Measurements from ENCODE around the gene SERPIND1. TPM values are rescaled to one million over a fixed set of nuclear protein-coding genes. Genes with fewer than 3 reads are reported as not detected.

The SERPIND1 gene
- total and polyA plus RNA-seq, 5 donors from 2014 or later = 0.10 to 0.29 TPM; not detected in 3

DNA sequence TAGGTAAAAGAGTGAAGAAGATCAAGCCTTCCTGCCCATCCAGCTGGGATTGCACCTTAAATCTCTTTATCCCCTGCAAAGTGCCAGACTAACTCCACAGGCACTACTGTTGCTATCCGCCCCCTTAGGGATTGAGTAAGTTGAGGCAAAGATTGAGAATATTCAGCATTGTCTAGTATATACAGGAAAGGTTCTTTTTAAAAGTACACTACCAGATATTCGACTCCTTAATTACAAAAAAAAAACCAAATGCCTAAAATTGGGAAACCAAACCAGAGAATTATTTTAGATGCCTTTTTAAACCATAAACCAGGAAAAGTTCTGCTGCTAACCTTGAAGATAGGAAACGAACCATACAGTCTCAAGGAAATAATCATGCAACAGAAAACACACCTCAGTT, 11.5 kb downstream of the SERPIND1 start:
- Mint-ChIP-seq H3K27ac (no peak overlapping the region), H3K27me3 (no peaks in the 10 kb centered on the region), H3K4me1 (peaks cover 0 to 8% (median 4%) of the 10 kb centered on the region in 4 donors), H3K9me3 (no peaks in the 10 kb centered on the region), H3K36me3 (peaks cover 19% of the 10 kb centered on the region), H3K4me3 (no peak overlapping the region)
- DNase-seq (no peak), ATAC-seq (ENCODE audit: low read depth in 2 of 2) (no peak)
- H3K4me1 ChIP-seq (ENCODE audit: control insufficient read depth, insufficient read depth, low read length, poor library complexity, severe bottlenecking) = no peaks in the 10 kb centered on the region
- no peaks in the 10 kb centered on the region for H3K27me3 ChIP-seq (ENCODE audit: control insufficient read depth, insufficient read depth, low read length)
- H3K9me3 ChIP-seq (ENCODE audit: control insufficient read depth in 2 of 2, low read length in 2 of 2) = no peaks in the 10 kb centered on the region
- no peak overlapping the region for H3K4me3 ChIP-seq (ENCODE audit: low read depth, low read length)
- no peak overlapping the region for H3K27ac ChIP-seq (ENCODE audit: insufficient read depth, low read length, poor library complexity, severe bottlenecking)
- peaks cover 41% of the 10 kb centered on the region for H3K36me3 ChIP-seq (ENCODE audit: control insufficient read depth, insufficient read depth, low read length)

DNA sequence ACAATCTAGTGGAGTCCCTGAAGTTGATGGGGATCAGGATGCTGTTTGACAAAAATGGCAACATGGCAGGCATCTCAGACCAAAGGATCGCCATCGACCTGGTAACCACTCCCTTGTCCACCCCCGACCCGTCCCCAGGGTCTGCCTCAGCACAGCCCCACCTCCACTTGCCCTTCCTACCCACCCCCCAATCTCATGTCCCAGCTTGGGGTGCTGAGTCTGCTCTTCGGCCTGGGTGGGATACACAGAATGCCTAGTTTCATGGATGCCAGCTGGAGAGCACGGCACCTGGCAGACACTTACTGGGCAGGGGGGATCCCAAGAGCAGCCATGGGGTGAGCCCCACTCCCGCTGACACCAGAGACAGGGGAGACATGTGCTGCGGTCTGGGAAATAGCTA, 12.1 kb downstream of the SERPIND1 start:
- Mint-ChIP-seq H3K36me3 (peaks cover 24% of the 10 kb centered on the region), H3K9me3 (no peaks in the 10 kb centered on the region), H3K27ac (no peak overlapping the region), H3K27me3 (no peaks in the 10 kb centered on the region), H3K4me1 (peaks cover 0 to 8% (median 5%) of the 10 kb centered on the region in 4 donors), H3K4me3 (no peak overlapping the region)
- Histone ChIP-seq H3K9me3 (ENCODE audit: control insufficient read depth in 2 of 2, low read length in 2 of 2) (no peaks in the 10 kb centered on the region), H3K27me3 (ENCODE audit: control insufficient read depth, insufficient read depth, low read length) (no peaks in the 10 kb centered on the region), H3K4me3 (ENCODE audit: low read depth, low read length) (no peak overlapping the region), H3K36me3 (ENCODE audit: control insufficient read depth, insufficient read depth, low read length) (peaks cover 40% of the 10 kb centered on the region), H3K4me1 (ENCODE audit: control insufficient read depth, insufficient read depth, low read length, poor library complexity, severe bottlenecking) (no peaks in the 10 kb centered on the region), H3K27ac (ENCODE audit: insufficient read depth, low read length, poor library complexity, severe bottlenecking) (no peak overlapping the region)
- DNase-seq = no peak
- no peak for ATAC-seq (ENCODE audit: low read depth in 2 of 2)

DNA sequence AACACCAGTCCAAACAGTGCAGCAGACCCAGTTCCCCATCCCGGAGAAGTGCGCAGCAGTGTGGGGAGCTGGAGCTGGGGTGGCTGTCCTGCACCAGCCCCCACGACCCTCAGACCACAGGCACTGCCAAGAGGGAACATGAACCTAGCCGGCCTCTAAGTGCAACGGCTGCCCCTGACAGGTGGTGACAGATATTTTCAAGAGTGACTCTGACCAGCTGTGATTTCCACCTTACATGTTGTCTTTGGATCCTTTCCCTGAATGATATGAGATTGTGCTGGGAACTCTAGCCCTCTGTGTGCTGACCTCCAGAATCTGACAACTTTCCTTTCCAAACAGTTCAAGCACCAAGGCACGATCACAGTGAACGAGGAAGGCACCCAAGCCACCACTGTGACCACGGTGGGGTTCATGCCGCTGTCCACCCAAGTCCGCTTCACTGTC, 12.6 kb downstream of the SERPIND1 start:
- ATAC-seq (ENCODE audit: low read depth in 2 of 2) (no peak), DNase-seq (no peak)
- H3K27me3 ChIP-seq (ENCODE audit: control insufficient read depth, insufficient read depth, low read length) = no peaks in the 10 kb centered on the region
- Mint-ChIP-seq H3K9me3 (no peaks in the 10 kb centered on the region), H3K27ac (peak overlapping the region in 1 of 3 donors; percentile 71), H3K4me1 (peaks cover 0 to 8% (median 6%) of the 10 kb centered on the region in 4 donors), H3K4me3 (peak overlapping the region in 1 of 4 donors; percentile 15), H3K36me3 (peaks cover 27% of the 10 kb centered on the region), H3K27me3 (no peaks in the 10 kb centered on the region)
- peaks cover 42% of the 10 kb centered on the region for H3K36me3 ChIP-seq (ENCODE audit: control insufficient read depth, insufficient read depth, low read length)
- H3K27ac ChIP-seq (ENCODE audit: insufficient read depth, low read length, poor library complexity, severe bottlenecking) = no peak overlapping the region
- H3K9me3 ChIP-seq (ENCODE audit: control insufficient read depth in 2 of 2, low read length in 2 of 2) = no peaks in the 10 kb centered on the region
- no peak overlapping the region for H3K4me3 ChIP-seq (ENCODE audit: low read depth, low read length)
- no peaks in the 10 kb centered on the region for H3K4me1 ChIP-seq (ENCODE audit: control insufficient read depth, insufficient read depth, low read length, poor library complexity, severe bottlenecking)

DNA sequence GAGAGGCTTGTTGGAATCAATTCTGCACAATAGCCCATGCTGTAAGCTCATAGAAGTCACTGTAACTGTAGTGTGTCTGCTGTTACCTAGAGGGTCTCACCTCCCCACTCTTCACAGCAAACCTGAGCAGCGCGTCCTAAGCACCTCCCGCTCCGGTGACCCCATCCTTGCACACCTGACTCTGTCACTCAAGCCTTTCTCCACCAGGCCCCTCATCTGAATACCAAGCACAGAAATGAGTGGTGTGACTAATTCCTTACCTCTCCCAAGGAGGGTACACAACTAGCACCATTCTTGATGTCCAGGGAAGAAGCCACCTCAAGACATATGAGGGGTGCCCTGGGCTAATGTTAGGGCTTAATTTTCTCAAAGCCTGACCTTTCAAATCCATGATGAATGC, 13.3 kb downstream of the SERPIND1 start:
- Histone ChIP-seq H3K4me1 (ENCODE audit: control insufficient read depth, insufficient read depth, low read length, poor library complexity, severe bottlenecking) (no peaks in the 10 kb centered on the region), H3K9me3 (ENCODE audit: control insufficient read depth in 2 of 2, low read length in 2 of 2) (no peaks in the 10 kb centered on the region), H3K36me3 (ENCODE audit: control insufficient read depth, insufficient read depth, low read length) (peaks cover 45% of the 10 kb centered on the region), H3K27me3 (ENCODE audit: control insufficient read depth, insufficient read depth, low read length) (no peaks in the 10 kb centered on the region), H3K4me3 (ENCODE audit: low read depth, low read length) (no peak overlapping the region), H3K27ac (ENCODE audit: insufficient read depth, low read length, poor library complexity, severe bottlenecking) (no peak overlapping the region)
- ATAC-seq (ENCODE audit: low read depth in 2 of 2) (no peak), DNase-seq (no peak)
- H3K27ac Mint-ChIP-seq = peak overlapping the region in 2 of 3 donors; percentile 56 to 72
- H3K4me1 Mint-ChIP-seq = peaks cover 0 to 8% (median 6%) of the 10 kb centered on the region in 4 donors
- no peak overlapping the region for H3K4me3 Mint-ChIP-seq
- H3K36me3 Mint-ChIP-seq = peaks cover 29% of the 10 kb centered on the region
- no peaks in the 10 kb centered on the region for H3K9me3 Mint-ChIP-seq
- H3K27me3 Mint-ChIP-seq = no peaks in the 10 kb centered on the region

DNA sequence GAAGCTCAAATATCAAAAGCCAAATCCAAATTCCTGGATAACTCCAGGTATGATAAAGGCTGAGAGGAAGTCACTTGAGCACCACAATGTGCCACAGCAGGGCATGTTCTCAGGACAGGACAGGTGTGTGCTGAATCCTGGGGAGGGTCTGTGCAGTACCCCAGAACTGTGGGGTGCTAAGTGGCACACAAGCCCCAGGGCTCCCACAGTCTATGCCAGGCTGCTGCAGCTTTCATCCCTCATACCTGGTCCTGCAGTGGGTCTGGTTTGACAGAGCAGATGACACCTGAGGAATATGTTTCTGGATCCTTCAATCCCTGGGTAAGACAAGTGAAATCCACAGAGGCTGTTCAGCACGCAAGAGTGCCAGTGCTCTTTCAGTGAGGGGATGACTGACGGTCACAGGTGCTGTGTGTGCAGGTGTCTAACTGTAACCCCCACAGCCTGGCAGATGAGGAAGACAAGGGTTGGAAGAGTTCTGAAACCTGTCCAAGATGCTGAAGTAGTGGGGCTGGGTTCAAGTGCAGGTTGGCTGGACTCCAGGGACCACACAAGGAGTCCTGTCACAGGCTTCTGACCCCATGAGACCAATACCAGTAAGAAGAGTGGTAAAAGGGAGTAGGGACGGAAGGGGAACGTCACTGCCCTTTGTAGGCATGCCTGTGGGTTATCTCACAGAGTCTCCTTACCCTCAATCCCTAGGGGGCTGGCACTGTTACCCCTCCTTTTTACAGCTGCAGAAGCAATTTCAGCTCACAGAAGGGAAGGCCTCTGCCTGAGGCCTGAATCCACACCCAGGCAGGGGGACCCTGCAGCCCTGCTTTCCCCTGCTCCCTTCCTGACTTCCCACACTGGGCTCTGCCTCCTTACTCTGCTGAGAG, 14.1 kb downstream of the SERPIND1 start:
- H3K27me3 Mint-ChIP-seq = no peaks in the 10 kb centered on the region
- H3K36me3 Mint-ChIP-seq = peaks cover 36% of the 10 kb centered on the region

DNA sequence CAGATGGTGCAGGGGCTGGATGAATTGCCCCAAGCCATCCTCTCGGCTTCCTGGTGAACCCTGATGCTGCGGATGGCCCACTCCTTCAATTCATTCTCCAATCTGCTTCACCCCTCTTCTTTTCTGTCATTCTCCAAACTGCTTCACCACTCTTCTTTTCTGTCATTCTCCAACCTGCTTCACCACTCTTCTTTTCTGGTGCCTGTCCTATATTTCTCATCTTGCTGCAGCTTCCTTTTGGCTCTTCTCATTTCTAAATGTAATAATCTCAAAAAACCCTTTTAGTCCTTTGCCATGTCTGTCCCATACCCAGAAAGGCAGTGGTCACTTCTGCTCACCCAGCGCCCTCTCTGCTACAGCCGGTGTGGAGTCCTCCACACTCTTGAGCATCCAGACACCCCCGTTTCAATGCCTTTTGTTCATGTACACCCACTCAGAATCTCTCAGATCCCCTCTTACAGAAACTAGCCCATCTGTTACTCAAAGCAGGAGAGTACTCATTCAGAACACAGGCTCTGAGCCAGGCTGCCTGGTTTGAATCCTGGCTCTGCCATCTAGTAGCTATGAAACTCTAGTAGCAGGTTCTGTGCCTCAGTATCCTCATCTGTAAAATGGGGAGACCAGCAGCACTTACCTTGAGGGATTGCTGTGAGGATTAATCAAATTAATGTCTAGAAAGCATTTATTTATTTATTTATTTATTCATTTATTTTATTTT, 14.9 kb downstream of the SERPIND1 start:
- peaks cover 0 to 8% (median 6%) of the 10 kb centered on the region in 4 donors for H3K4me1 Mint-ChIP-seq
- Histone ChIP-seq H3K27ac (ENCODE audit: insufficient read depth, low read length, poor library complexity, severe bottlenecking) (no peak overlapping the region), H3K27me3 (ENCODE audit: control insufficient read depth, insufficient read depth, low read length) (no peaks in the 10 kb centered on the region), H3K9me3 (ENCODE audit: control insufficient read depth in 2 of 2, low read length in 2 of 2) (no peaks in the 10 kb centered on the region), H3K4me1 (ENCODE audit: control insufficient read depth, insufficient read depth, low read length, poor library complexity, severe bottlenecking) (no peaks in the 10 kb centered on the region), H3K4me3 (ENCODE audit: low read depth, low read length) (no peak overlapping the region), H3K36me3 (ENCODE audit: control insufficient read depth, insufficient read depth, low read length) (peaks cover 52% of the 10 kb centered on the region)
- peaks cover 37% of the 10 kb centered on the region for H3K36me3 Mint-ChIP-seq
- peak overlapping the region in 2 of 3 donors; percentile 20 to 27 for H3K27ac Mint-ChIP-seq
- DNase-seq = no peak
- H3K9me3 Mint-ChIP-seq = no peaks in the 10 kb centered on the region
- H3K27me3 Mint-ChIP-seq = no peaks in the 10 kb centered on the region
- H3K4me3 Mint-ChIP-seq = no peak overlapping the region
- ATAC-seq (ENCODE audit: low read depth in 2 of 2) = no peak

More for the DNA sequence above, 14.1 kb downstream of the SERPIND1 start:
- Mint-ChIP-seq H3K4me3 (no peak overlapping the region), H3K27ac (peak overlapping the region in 2 of 3 donors; percentile 56 to 72), H3K9me3 (no peaks in the 10 kb centered on the region), H3K4me1 (peaks cover 0 to 8% (median 6%) of the 10 kb centered on the region in 4 donors)
- H3K4me1 ChIP-seq (ENCODE audit: control insufficient read depth, insufficient read depth, low read length, poor library complexity, severe bottlenecking) = no peaks in the 10 kb centered on the region
- no peak overlapping the region for H3K27ac ChIP-seq (ENCODE audit: insufficient read depth, low read length, poor library complexity, severe bottlenecking)
- ATAC-seq (ENCODE audit: low read depth in 2 of 2) = no peak
- peaks cover 50% of the 10 kb centered on the region for H3K36me3 ChIP-seq (ENCODE audit: control insufficient read depth, insufficient read depth, low read length)
- no peaks in the 10 kb centered on the region for H3K9me3 ChIP-seq (ENCODE audit: control insufficient read depth in 2 of 2, low read length in 2 of 2)
- H3K4me3 ChIP-seq (ENCODE audit: low read depth, low read length) = no peak overlapping the region
- no peak for DNase-seq
- H3K27me3 ChIP-seq (ENCODE audit: control insufficient read depth, insufficient read depth, low read length) = no peaks in the 10 kb centered on the region

DNA sequence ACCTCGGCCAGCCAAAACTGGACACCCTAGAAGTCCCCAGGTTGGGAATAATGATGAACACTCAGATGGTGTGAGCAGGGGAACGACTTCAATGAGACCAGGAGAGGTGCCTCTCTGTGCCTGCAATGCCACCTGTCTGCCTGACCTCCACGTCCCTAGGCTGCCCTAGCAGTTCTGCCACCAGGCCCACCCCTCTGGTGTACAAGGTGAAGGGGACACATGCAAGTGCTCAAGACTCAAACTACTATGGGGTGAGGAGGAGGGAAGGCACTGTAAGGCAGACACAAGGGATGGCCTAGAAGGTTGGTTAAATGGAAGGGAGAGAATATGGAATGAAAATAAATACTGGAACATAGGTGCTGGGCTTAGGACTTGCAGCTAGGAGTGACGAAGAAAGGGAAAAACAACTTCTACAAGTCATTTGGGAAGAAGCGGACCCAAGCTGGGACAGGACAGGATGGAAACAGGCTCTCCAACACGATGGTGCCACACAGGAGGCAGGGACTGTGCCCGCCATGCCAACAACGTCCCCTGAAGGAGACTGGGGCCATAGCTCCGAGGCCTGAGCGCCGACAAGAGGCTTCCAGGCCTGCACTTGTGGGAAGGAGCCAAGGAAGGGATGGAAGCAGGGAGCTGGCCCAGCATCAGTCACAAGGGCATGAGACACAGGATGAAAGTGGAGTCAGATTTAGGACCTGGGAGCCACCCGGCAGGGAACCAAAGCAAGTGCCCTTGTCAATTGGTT, 18.5 kb downstream of the SERPIND1 start:
- Histone ChIP-seq H3K27me3 (ENCODE audit: control insufficient read depth, insufficient read depth, low read length) (no peaks in the 10 kb centered on the region), H3K4me3 (ENCODE audit: low read depth, low read length) (no peak overlapping the region), H3K4me1 (ENCODE audit: control insufficient read depth, insufficient read depth, low read length, poor library complexity, severe bottlenecking) (no peaks in the 10 kb centered on the region), H3K36me3 (ENCODE audit: control insufficient read depth, insufficient read depth, low read length) (peaks cover 76% of the 10 kb centered on the region), H3K9me3 (ENCODE audit: control insufficient read depth in 2 of 2, low read length in 2 of 2) (no peaks in the 10 kb centered on the region), H3K27ac (ENCODE audit: insufficient read depth, low read length, poor library complexity, severe bottlenecking) (no peak overlapping the region)
- H3K4me1 Mint-ChIP-seq = peaks cover 0 to 4% (median 0%) of the 10 kb centered on the region in 4 donors
- H3K27me3 Mint-ChIP-seq = no peaks in the 10 kb centered on the region
- no peak overlapping the region for H3K4me3 Mint-ChIP-seq
- peaks cover 57% of the 10 kb centered on the region for H3K36me3 Mint-ChIP-seq
- no peaks in the 10 kb centered on the region for H3K9me3 Mint-ChIP-seq
- H3K27ac Mint-ChIP-seq = peak overlapping the region in 1 of 3 donors; percentile 67
- DNase-seq (no peak), ATAC-seq (ENCODE audit: low read depth in 2 of 2) (no peak)

Data from CD4-positive, CD25-positive, alpha-beta regulatory T cell (primary cell).